Kasumi-1 (cell line): ENCODE data around the gene SP3.

ENCODE experiments used
- DNase-seq, 2 experiments: peaks; one replicate each; lab custom pipeline; 2025; lab: John Stamatoyannopoulos, UW

The SP3 gene

GRCh38 chr2:173942861-173943523 is 22.2 kb downstream of the SP3 start:
- no peak for DNase-seq

GRCh38 chr2:173941567-173941966 is 23.6 kb downstream of the SP3 start:
- no peak for DNase-seq

- no peak for DNase-seq
Observed at GRCh38 chr2:173940208-173941020, 24.8 kb downstream of the SP3 start.

- no peak for DNase-seq
Observed at GRCh38 chr2:173938700-173939384, 26.3 kb downstream of the SP3 start.

GRCh38 chr2:173935305-173935704 is 29.9 kb downstream of the SP3 start:
- no peak for DNase-seq

- DNase-seq: no peak
Observed at GRCh38 chr2:173934895-173935294, 30.3 kb downstream of the SP3 start.

GRCh38 chr2:173931751-173932150 is 33.4 kb downstream of the SP3 start:
- no peak for DNase-seq

GRCh38 chr2:173929441-173929840 is 35.7 kb downstream of the SP3 start:
- DNase-seq: no peak

GRCh38 chr2:173926875-173927274 is 38.3 kb downstream of the SP3 start:
- no peak for DNase-seq

GRCh38 chr2:173924285-173924684 is 40.9 kb downstream of the SP3 start:
- DNase-seq: no peak

GRCh38 chr2:173922760-173923159 is 42.4 kb downstream of the SP3 start:
- DNase-seq: no peak

GRCh38 chr2:173922068-173922467 is 43.1 kb downstream of the SP3 start:
- DNase-seq: no peak

- DNase-seq: no peak
Observed at GRCh38 chr2:173914055-173914927, 50.9 kb downstream of the SP3 start.

- no peak for DNase-seq
Observed at GRCh38 chr2:173909846-173910245, 55.3 kb downstream of the SP3 start.

- no peak for DNase-seq
Observed at GRCh38 chr2:173906626-173907025, 58.5 kb downstream of the SP3 start.

- no peak for DNase-seq
Observed at GRCh38 chr2:173903601-173904394, 61.4 kb downstream of the SP3 start.

GRCh38 chr2:173898996-173899395 is 66.2 kb downstream of the SP3 start:
- DNase-seq: no peak

- DNase-seq: peak; percentile 81 to 89
Observed at GRCh38 chr2:173898178-173898668, 67.0 kb downstream of the SP3 start.

- DNase-seq: no peak
Observed at GRCh38 chr2:173896755-173897154, 68.4 kb downstream of the SP3 start.

GRCh38 chr2:173892341-173892740 is 72.8 kb downstream of the SP3 start:
- no peak for DNase-seq
